GM19193 (cell line): ENCODE results near the gene MAP6.

Experiments used
- POLR2A ChIP-seq: IDR thresholded peaks from 4 replicates; pipeline ENCODE4 v1.6.1; 2011; ENCODE audit not compliant: insufficient read depth, insufficient read length; ENCODE audit errors: extremely low read depth

MAP6 gene

DNA sequence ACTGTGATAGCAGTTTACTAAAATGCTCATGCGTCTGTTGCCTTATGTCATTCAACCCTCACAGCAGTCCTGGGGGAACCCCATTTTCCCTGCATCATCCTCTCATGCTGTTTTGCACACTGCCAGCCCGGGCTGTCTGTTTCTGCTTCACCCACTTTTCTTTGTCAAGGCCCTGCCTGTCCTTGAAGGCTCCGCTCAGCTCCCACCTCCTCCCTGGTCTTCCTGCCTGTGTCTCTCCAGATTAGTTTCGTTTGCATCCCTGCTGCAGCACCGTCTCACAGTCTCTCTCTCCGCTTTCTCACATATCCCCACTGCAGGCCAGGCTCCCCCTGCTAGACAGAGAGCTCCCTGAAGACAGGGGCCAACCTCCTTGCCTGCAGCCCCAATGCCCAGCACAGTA, 76.9 kb downstream of the MAP6 start:
- no peak for TF ChIP-seq POLR2A

DNA sequence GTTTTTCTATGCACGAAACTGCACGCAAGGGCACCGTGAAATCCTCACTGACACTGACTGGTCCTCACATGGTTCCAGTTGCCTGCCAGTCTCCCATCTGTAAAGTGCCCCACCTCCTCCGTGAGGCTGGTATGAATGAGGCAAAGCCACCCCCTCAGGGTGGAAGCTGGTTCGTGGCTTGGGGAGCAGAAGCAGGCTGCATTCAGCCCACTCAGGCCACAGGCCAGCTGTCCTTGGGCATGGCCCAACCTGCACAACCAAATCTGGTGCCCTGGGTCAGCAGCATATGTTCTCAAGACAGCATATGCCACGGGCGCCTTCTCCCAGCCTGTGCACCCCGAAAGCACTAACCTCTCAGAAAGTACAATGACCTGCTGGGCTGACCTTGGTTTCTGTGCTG, 77.5 kb downstream of the MAP6 start:
- no peak for TF ChIP-seq POLR2A

DNA sequence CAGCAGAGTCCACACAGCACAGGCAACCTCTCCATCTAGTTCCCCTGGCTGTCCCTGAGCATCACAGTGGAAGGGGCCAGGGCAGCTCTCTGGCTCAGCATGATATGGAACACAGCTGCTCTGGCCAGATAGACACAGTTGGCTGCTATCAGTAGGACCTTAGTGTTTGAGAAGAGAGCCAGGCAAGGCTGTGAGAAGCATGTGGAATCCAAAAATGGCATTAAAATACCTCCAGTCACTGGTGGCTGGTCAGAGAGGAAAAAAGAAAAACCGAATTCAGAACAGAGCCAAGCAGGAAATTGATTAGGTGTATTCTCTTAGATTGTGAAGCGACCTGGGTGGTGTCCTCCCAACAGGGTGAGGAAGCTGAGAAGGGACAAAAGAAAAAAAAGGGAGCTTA, 78.9 kb downstream of the MAP6 start:
- TF ChIP-seq POLR2A, result no peak

DNA sequence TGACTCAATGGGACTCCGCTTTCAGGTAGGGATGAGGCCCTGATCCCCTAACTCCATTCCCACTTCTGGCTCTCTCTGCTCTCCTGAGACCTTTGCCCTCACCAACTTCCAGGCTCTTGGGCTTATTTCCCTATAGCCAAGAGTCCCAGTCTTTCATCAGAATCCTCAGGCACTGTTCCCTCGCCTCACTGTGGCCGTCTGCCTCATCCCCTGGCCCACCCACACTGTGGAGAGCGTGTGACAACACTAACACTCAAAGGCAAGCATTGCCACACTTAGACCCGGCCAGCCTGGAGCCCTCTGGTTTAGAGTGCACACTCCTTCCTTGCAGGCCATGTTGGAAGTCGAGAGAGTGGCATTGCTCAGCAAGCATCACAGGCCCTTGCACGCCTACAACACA, 79.8 kb downstream of the MAP6 start:
- no peak for TF ChIP-seq POLR2A

DNA sequence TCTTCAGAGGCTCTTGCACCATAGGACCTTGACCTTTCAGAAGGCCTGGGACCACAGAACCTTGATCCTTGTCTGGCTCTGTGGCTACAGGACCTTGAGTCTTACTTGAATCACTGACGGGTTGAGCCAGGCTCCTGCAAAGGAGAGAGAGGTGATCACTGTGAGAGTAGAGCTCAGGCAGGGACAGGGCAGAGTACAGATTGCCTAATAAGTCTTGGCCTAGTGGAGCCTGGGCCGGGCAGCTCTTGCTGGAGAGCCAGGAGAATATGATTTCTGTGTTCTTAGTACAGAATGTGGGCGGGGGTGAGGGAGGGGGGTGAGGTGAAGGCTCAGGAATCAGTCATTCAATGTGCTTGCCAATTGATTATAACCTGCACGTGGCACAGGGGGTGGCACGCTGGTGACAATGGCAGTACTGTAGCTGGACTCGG, 80.8 kb downstream of the MAP6 start:
- TF ChIP-seq POLR2A, result no peak

DNA sequence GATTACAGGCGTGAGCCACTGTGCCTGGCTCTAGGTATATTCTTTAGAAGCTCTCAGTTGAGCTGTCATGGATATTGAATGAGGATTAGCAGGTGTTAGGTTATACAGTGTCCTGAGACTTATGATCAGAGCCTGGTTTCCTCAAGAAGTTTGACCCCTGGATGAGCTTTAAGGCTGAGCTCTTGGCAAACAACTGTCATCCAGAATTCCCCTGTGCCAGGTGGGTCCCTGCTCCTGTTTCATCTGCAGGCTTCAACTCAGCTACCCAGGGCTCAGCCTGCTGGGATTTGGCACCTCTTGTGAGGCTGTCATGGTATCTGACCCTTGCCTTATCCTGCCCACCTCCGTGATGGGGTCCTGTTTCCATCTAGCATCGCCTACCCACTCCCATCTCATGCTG, 82.4 kb downstream of the MAP6 start:
- TF ChIP-seq POLR2A, result no peak

DNA sequence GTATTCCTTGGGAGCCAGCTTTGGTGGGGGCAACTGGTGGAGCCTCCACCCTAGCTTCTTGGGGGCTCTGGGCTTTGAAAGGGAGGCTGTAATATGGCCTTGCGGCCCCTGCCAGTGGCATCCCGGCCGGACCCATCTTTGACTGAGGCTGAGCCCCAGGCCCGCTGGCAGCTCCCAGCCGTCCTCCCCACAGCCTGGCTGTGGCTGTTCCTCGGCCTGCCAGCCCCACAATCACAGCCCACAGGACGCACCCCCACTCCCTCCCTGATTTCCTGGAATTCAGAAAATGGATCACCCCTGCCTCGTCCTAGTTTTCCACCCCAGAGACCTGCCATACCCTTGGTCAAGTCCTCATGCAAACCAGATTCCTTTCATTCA, 83.6 kb downstream of the MAP6 start:
- TF ChIP-seq POLR2A, result no peak

DNA sequence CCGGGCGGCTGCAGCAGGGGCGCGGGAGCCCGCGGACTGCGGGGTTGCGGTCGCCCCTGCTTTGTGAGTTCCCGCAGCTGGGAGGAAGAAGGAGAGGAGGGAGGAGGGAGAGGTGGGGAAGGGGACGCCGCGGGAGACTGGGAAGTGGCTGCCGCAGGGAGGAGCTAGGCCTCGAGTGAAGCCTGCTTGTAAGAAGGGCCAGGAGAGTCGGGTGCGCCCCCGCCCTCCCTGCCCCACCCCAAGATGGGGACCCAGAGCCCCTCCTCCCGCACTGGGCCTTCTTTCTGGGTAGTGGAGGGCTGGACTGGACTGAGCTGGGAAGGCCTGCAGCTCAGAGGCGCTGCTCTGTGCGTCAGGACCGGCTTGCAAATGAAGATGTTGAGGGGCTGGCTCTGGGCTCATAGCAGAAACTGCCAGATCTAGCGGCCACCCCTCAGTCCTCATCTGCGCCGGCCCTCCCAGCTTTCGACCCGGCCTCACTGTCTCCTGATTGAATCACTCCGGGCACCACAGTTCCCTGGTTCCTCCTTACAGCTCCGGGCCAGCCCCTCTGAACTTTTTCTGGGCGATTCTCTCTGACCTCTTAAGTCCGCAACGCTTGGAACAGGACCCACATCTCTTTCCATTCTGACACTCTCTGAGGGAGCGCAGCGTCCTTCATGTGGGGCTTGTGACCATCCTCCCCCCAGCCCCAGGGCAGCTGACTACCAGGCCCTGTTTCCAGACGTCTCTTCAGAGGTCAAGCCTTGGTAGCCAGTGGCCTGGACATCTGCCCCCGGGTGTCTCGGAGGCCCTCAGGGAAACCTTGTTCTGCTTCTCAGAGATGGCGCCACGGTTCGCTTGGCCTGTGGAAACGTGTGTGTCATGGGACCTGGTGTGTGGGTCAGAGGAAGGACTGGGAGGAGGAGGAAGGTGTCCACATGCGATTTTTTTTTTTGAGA, 84.8 kb downstream of the MAP6 start:
- TF ChIP-seq POLR2A, result no peak

DNA sequence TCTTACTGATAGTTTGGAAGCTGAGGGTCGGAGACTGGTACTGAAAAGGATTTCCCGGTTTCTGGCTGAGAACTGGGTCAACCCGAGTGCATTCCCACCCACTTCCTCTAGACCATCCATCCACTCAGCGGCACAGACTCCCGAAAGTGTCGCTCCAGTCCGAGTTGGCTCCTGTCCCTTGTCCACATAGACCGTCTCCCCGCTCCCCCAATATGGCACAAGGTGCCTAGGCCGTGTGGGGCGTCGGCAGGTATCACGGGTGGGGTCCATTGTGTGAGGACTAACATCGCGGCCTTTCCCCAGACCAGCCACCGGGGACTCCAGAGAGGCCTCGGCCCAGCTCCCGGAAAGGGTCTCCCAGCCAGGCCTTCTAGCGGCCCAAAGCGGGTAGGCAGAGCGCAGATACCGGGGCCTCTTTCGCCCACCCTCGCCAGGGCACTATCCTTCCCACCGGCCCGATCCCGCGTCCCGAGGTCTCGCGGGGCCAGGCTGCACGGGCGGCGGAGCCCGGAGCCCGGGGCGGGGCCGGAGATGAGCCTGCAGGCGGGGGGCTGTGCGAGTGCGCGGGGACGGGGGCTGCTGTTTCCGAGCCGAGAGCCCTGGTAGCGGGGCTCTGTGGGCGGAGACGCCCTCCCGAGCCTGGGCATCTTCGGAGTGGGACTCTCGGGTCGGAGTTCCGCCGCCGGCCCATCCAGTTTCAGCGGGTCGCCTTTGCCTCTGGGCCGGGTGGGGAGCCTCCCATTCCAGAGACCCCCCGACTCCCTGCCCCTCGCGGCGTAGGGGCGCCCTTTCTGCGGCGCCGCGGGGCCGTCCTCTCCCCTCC, 85.7 kb downstream of the MAP6 start:
- peak; percentile 69 for TF ChIP-seq POLR2A

DNA sequence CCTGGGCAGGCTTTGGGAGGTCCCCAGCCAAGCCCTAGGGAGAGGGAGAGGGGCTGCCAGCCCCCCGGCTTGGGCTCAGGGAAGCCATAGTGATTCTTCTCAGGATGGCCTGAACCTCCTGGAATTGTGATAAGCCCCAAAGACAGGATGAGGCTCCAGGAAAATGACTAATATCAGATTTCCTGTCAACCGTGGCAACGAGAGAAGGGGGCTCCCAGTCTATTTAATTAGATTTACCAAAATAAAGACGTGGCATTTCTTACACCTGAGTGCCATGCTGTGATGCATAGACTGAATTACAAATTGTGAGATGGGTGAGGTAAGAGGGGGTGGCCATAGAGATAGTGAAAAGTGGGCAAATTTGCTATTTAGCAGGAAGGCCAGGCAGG, 86.3 kb downstream of the MAP6 start:
- no peak for TF ChIP-seq POLR2A

DNA sequence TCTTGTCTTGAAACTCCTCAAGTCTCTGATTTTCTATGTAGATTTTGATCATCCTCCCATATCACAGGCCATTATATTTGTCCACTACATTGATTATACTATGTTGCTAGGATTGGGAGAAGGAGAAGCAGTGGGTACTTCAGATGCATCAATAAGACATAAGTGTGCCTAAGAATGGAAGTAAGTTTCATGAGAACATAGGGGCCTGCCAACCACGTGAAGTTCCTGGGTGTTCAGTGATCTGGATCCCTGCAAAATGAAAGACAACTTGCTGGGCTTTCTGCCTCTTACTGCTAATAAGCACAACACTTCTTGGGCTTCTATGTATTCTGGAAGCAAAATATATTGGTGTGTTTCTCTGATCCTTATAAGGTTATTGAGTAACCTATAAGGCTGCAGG, 89.0 kb downstream of the MAP6 start:
- TF ChIP-seq POLR2A, result no peak

DNA sequence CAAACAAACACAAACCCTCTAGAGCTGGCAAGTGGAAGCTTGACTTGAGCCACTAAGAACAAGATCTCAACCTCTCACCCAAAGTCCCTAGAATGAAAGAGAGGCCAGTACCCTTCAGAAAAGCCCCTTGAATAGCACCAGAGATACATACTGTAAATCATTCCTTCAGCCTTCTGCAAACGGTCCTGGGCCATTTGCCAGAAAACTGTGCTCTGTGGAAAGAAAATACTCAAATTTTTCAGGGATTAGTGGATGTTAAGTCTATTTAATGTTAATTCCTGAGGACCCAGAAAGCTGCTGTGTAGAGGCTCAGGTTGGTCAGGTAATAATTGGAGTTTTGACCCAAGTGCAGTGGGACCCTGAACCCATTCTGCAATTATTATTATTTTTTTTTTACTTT, 89.9 kb downstream of the MAP6 start:
- TF ChIP-seq POLR2A, result no peak

DNA sequence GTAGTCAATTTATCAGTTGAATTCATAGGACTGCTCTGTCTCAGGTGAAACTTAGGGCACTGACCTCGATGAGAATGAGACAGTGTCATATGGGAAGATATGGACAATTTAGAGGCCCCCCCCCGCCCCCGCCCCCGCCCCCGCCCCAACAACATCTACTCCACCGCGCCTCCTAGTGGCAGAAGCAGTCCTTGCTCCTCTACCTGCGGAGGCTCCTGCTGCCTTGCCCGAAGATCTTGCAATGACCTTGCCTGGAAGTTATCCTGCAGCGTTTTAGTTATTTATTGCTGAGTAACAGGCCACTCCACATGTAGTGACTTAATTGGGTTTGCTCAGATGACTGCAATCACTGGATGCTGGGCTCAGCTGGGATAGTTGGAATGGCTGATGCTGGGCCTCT, 91.6 kb downstream of the MAP6 start:
- no peak for TF ChIP-seq POLR2A

DNA sequence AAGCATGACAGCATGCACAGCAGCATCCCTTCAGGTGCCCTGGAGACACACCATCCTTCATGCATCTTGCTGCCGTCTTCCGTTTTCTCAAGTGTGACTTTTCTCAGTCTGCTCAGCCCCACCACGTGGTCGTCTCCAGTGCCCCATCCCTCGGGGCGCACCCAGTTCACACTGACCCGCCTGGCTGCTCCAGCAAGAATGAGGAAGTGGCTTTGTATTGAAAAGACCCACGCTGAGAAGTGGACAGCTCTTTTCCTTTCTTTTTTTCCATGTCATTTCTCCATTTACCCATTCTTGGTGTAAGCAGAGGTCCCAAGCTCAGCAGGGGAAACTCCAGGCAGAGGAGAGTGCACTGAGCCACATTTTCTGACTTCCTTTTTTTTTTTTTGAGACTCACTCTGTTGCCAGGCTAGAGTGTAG, 92.3 kb downstream of the MAP6 start:
- TF ChIP-seq POLR2A, result no peak

DNA sequence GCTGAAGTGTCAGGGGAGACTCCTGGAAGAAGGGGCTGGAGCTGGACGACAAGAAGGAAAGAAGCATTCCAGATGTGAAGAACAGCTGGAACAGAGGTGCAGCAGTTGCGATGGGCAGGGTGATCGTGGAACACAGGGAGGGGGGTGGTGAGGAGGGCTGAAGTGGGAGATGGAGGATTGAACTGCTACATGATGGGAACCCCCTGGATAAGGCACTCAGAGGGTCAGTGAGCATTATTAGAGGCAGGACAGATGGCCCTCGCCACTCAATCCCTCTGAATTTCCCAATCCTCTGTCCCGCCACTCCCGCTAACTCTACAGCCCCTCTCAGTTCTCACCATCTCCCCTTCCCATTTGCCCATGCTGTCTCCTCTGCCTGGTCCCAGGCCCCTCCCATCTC, 92.8 kb downstream of the MAP6 start:
- TF ChIP-seq POLR2A, result no peak
